Measurements from ENCODE around the gene FZD10. TPM values are rescaled to one million over a fixed set of nuclear protein-coding genes. Genes with fewer than 3 reads are reported as not detected.

The FZD10 gene
- total and polyA plus RNA-seq, 2 of the 8 experiments (the other 6 are each of a cell fraction or from before 2014, with no cell fraction given) = 0.11 to 0.60 TPM

DNA sequence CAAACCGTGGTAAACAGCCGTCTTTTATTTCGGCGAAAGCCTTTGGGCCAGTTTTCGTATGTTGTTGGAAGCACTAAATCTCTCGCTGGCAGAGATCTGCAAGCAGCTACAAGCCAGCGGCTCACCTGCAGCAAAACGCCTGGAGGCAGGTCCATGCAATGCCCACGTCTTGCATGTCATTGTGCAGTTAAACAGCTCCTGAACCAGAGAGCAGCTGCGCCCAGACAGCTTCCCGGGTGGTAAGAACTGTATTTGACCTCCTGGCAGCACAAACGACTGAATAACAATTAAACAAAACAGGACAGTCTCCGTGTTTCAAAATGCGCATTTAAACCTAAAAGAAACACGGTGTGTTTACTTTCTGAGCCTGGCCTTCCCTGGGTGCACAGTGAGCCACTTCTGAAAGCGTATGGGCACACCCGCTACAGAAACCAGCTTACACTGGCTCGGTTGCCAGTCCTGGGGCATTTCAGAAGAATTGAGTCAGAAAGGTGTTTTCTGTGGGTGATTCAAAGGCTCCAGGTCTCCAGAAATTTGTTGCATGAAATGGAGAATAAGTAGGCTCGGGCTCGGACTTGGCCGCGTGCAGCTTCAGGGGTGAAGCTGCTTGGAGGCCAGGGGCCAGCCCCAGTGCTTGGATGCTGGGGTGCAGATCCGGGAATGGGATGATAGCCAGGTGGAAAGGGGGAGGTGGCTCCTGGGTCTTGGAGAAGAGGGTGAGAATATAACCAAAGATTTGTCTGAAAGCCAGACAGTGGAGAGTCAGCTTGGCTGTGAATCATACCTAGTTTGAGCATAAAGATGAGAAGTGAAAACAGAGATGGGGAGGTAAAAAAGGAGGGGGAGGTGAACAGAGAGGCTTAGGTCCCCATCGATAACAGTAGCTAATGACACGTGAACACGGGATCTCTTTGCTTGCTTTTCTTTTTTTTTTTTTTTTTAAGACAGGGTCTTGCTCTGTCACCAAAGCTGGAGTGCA, 24.9 kb upstream of the FZD10 start:
- Histone ChIP-seq H4K5ac (ENCODE audit: insufficient read length, low read depth, low read length) (no peak overlapping the region), H3K79me1 (ENCODE audit: low read depth, low read length) (no peaks in the 10 kb centered on the region), H3K4me2 (ENCODE audit: insufficient read depth in 1 of 2, low read depth in 2 of 2, low read length in 2 of 2) (peak overlapping the region; percentile 33 to 49; a peak in 2 of 4 replicates), H2BK5ac (ENCODE audit: low read depth, low read length) (no peak overlapping the region), H2AFZ (ENCODE audit: low read length) (no peak overlapping the region), H3K9me3 (ENCODE audit: insufficient read depth in 2 of 2, low read depth in 1 of 2, low read length in 1 of 2) (peaks cover 0 to 3% of the 10 kb centered on the region in 2 experiments; a peak in 1 of 4 replicates), H2BK12ac (ENCODE audit: low read depth, low read length) (peak overlapping the region; percentile 11; the same call in 1 of the 2 replicates), H3K56ac (replicated peaks; ENCODE audit: insufficient read length, low read depth, low read length) (no peak overlapping the region), H3K4ac (replicated peaks; ENCODE audit: insufficient read length, low read depth, low read length) (no peak overlapping the region), H3K79me2 (ENCODE audit: control insufficient read depth in 1 of 2, insufficient read depth in 2 of 2, low read length in 2 of 2) (0 out of 4 replicates have a peak, but pooled peaks cover 0 to 2% of the 10 kb centered on the region in 2 experiments), H3K18ac (ENCODE audit: extremely low read depth, low read length) (0 out of 2 replicates have a peak overlapping the region, but pooled peaks have one; percentile 13), H3K27ac (ENCODE audit: low read depth, low read length) (no peak overlapping the region), H3K4me1 (replicated peaks in 1 of 4; ENCODE audit: control insufficient read depth in 3 of 4, insufficient read depth in 4 of 4, low read length in 3 of 4) (peaks cover 0 to 16% (median 9%) of the 10 kb centered on the region in 4 experiments; a peak in 6 of 7 replicates), H3K27me3 (replicated peaks in 1 of 4; ENCODE audit: control insufficient read depth in 3 of 4, extremely low read depth in 1 of 4, insufficient read depth in 3 of 4, low read length in 3 of 4) (peaks cover 0 to 52% (median 37%) of the 10 kb centered on the region in 4 experiments; a peak in 5 of 7 replicates), H3K23ac (ENCODE audit: insufficient read length) (no peak overlapping the region), H3K4me3 (ENCODE audit: extremely low read depth in 1 of 4, insufficient read depth in 2 of 4, low read depth in 3 of 4, low read length in 4 of 4) (0 out of 8 replicates have a peak overlapping the region, but pooled peaks of 1 of the 4 experiments have one; percentile 1), H4K91ac (replicated peaks; ENCODE audit: insufficient read length, low read length) (no peak overlapping the region), H4K20me1 (replicated peaks in 1 of 2; ENCODE audit: control insufficient read depth in 1 of 2, insufficient read depth in 2 of 2, low read length in 2 of 2) (peaks cover 0 to 9% of the 10 kb centered on the region in 2 experiments), H3K23me2 (ENCODE audit: low read depth, low read length) (0 out of 2 replicates have a peak, but pooled peaks cover 5% of the 10 kb centered on the region), H2BK20ac (ENCODE audit: low read length) (no peak overlapping the region), H3K9ac (replicated peaks in 1 of 4; ENCODE audit: extremely low read depth in 1 of 4, low read depth in 3 of 4, low read length in 3 of 4) (no peak overlapping the region), H4K8ac (ENCODE audit: extremely low read depth, insufficient read depth, low read length) (peak overlapping the region; percentile 7; the same call in 1 of the 2 replicates), H3K14ac (ENCODE audit: insufficient read length) (no peak overlapping the region), H2AK5ac (ENCODE audit: low read depth, low read length) (no peak overlapping the region; the same call in 1 of the 2 replicates), H2BK120ac (replicated peaks; ENCODE audit: low read depth, low read length) (no peak overlapping the region), H3K36me3 (ENCODE audit: control insufficient read depth in 2 of 4, insufficient read depth in 4 of 4, low read length in 3 of 4) (no peaks in the 10 kb centered on the region; a peak in 1 of 8 replicates), H2BK15ac (ENCODE audit: low read length) (no peak overlapping the region)
- DNase-seq (ENCODE audit: low read depth in 1 of 2, low spot score in 2 of 2) = peak in 1 of 2 experiments; percentile 44
- ChIA-PET CTCF (ENCODE audit: partially characterized antibody) (interaction anchor here (0.8 to 2.2 kb wide), 10 partner anchors 10 to 149 kb away, joined by 3 to 8 read pairs (median 3); no protein-coding TSS in a partner anchor), POLR2A (ENCODE audit: partially characterized antibody) (interaction anchor here (1.0 kb wide), 2 partner anchors 21 to 26 kb away, joined by 3 read pairs; no protein-coding TSS in a partner anchor)
- peak; percentile 68 for FAIRE-seq
- WGBS, 2 experiments (ENCODE audit: extremely low coverage in 1 of 2, insufficient coverage in 1 of 2, insufficient read length in 1 of 2, insufficient replicate concordance in 2 of 2, low coverage in 1 of 2, low lambda C conversion rate in 2 of 2, missing lambda C conversion rate in 1 of 2) = 49% methylated on average over 23 of the region's 26 CpGs; no CpG with 5 or more reads in 1 of the 2 experiments
- TF ChIP-seq SUZ12 (IDR thresholded peaks at IDR 0.05; ENCODE audit: low read length) (no peak), EGR1 (IDR thresholded peaks at IDR 0.05; ENCODE audit: borderline replicate concordance, low read depth, low read length) (no peak), PHF8 (conservative IDR thresholded peaks at IDR 0.05; ENCODE audit: low read depth, low read length) (no peak), RFX5 (IDR thresholded peaks at IDR 0.05; ENCODE audit: borderline replicate concordance, low read depth, low read length) (no peak), ASH2L (IDR thresholded peaks at IDR 0.05; ENCODE audit: low read length) (no peak), CHD2 (IDR thresholded peaks at IDR 0.05; ENCODE audit: low read length) (no peak), POU5F1 (IDR thresholded peaks at IDR 0.05; ENCODE audit: low read depth, low read length) (peak; percentile 85), RBBP5 (IDR thresholded peaks at IDR 0.05; ENCODE audit: borderline replicate concordance, low read depth, low read length) (no peak), CBX5 (IDR thresholded peaks at IDR 0.05; ENCODE audit: low read depth, low read length) (no peak), E2F6 (IDR thresholded peaks at IDR 0.05) (no peak)
